Body of pancreas (tissue), 4 donors: ENCODE data around the gene HEPHL1.

Source experiments
- CTCF ChIP-seq, 7 experiments: fragments of 450-650 bp in 4 of 7; fragments of 200-600 bp in 3 of 7; sonication (generic) in 3 of 7; IDR thresholded peaks; one replicate each; pipeline ENCODE4 v1.5.1; 2016 to 2019; ENCODE audit warnings: antibody characterized with exemption in 7 of 7
- POLR2A ChIP-seq, 3 donors: fragments of 450-650 bp; IDR thresholded peaks; one replicate each; pipeline ENCODE4 v1.6.1; 2016; ENCODE audit warnings: antibody characterized with exemption in 3 of 3, mild to moderate bottlenecking in 2 of 3

GRCh38 chr11:94062360-94062759, 41.2 kb downstream of the HEPHL1 start:
- TF ChIP-seq CTCF (IDR thresholded peaks at IDR 0.05) (no peak), POLR2A (IDR thresholded peaks at IDR 0.05) (no peak)
